NCI-H69 (cell line): Measurements from ENCODE around the gene BCAS3.

Source experiments
- DNase-seq: peaks from one replicate; lab custom pipeline; 2025; lab: John Stamatoyannopoulos, UW

BCAS3 gene

GRCh38 chr17:61383689-61384201 lies 706.1 kb downstream of the BCAS3 start:
- no peak for DNase-seq

GRCh38 chr17:61384354-61384691 lies 706.7 kb downstream of the BCAS3 start:
- DNase-seq, result no peak

GRCh38 chr17:61384692-61385576 lies 707.3 kb downstream of the BCAS3 start:
- DNase-seq, result peak; percentile 65

GRCh38 chr17:61385577-61386236 lies 708.1 kb downstream of the BCAS3 start:
- no peak for DNase-seq

- no peak for DNase-seq
Measured at GRCh38 chr17:61386251-61386650, 708.6 kb downstream of the BCAS3 start.

GRCh38 chr17:61387011-61387410 lies 709.4 kb downstream of the BCAS3 start:
- DNase-seq, result no peak

- DNase-seq, result no peak
Measured at GRCh38 chr17:61387511-61388305, 710.1 kb downstream of the BCAS3 start.

- peak; percentile 24 for DNase-seq
Measured at GRCh38 chr17:61388561-61389356, 711.1 kb downstream of the BCAS3 start.

GRCh38 chr17:61389670-61390478 lies 712.2 kb downstream of the BCAS3 start:
- peak; percentile 75 for DNase-seq

- no peak for DNase-seq
Measured at GRCh38 chr17:61390479-61390791, 712.8 kb downstream of the BCAS3 start.

GRCh38 chr17:61391595-61392291 lies 714.1 kb downstream of the BCAS3 start:
- no peak for DNase-seq

GRCh38 chr17:61392679-61393078 lies 715.0 kb downstream of the BCAS3 start:
- DNase-seq, result no peak

- DNase-seq, result peak; percentile 76
Measured at GRCh38 chr17:61393550-61393903, 715.9 kb downstream of the BCAS3 start.

GRCh38 chr17:61393904-61394629 lies 716.4 kb downstream of the BCAS3 start:
- peak; percentile 48 for DNase-seq

- DNase-seq, result peak; percentile 29
Measured at GRCh38 chr17:61394630-61395408, 717.2 kb downstream of the BCAS3 start.

GRCh38 chr17:61395409-61395982 lies 717.8 kb downstream of the BCAS3 start:
- DNase-seq, result no peak

GRCh38 chr17:61395983-61396585 lies 718.4 kb downstream of the BCAS3 start:
- DNase-seq, result peak; percentile 47

GRCh38 chr17:61396586-61397085 lies 719.0 kb downstream of the BCAS3 start:
- DNase-seq, result peak; percentile 46
